IMR-90 (cell line): ENCODE measurements around the gene ADAMTS13. TPM values are rescaled to one million over a fixed set of nuclear protein-coding genes. Genes with fewer than 3 reads are reported as not detected.

Source experiments
- ATAC-seq: fragments of 200-7000 bp; cut with Tn5 transposase; 2 replicates; pipeline ENCODE4 v1.9.1; 2020; ENCODE audit warnings: low read depth, mild to moderate bottlenecking, moderate library complexity
- BruUV-seq: library from RNA; stranded (reverse); fragments of 400-500 nt; replicated peaks from 2 replicates; lab custom pipeline; 2021; lab: Mats Ljungman, UMichigan
- CTCF ChIA-PET: fragments of 300-600 bp; formaldehyde crosslinking; extraction: SDS; loops from one replicate; lab custom pipeline; 2021; ENCODE audit warnings: antibody characterized with exemption; lab: Yijun Ruan, JAX
- POLR2A ChIA-PET: fragments of 300-600 bp; sonication (Branson Sonifier 250); formaldehyde crosslinking; loops from one replicate; lab custom pipeline; 2022; ENCODE audit warnings: antibody characterized with exemption; ENCODE audit not compliant: unreplicated experiment; lab: Charles Lee
- DNase-seq: peaks from one replicate; pipeline ENCODE4 v3.0.0; 2013
- H2AFZ ChIP-seq: replicated peaks from 2 replicates; pipeline ENCODE3; 2013; ENCODE audit warnings: low read length, mild to moderate bottlenecking; ENCODE audit not compliant: poor library complexity
- H2AK5ac ChIP-seq: 2 replicates; pipeline ENCODE4 v1.6.1; 2013; ENCODE audit warnings: low read depth, low read length, inconsistent platforms
- H2AK9ac ChIP-seq: replicated peaks from 2 replicates; pipeline ENCODE3; 2013; ENCODE audit warnings: mild to moderate bottlenecking, low read depth, low read length, moderate library complexity; ENCODE audit not compliant: poor library complexity
- H2BK120ac ChIP-seq: 2 replicates; pipeline ENCODE4 v1.6.1; 2013; ENCODE audit warnings: low read depth, low read length, inconsistent platforms
- H2BK15ac ChIP-seq: 3 replicates; pipeline ENCODE4 v1.6.1; 2013; ENCODE audit warnings: low read depth, low read length, inconsistent platforms
- H2BK20ac ChIP-seq: 2 replicates; pipeline ENCODE4 v1.6.1; 2013; ENCODE audit warnings: low read depth, mild to moderate bottlenecking, inconsistent platforms, low read length, moderate library complexity
- H2BK5ac ChIP-seq: 2 replicates; pipeline ENCODE4 v1.6.1; 2013; ENCODE audit warnings: mild to moderate bottlenecking, low read depth, low read length, inconsistent platforms; ENCODE audit not compliant: poor library complexity, severe bottlenecking
- H3K14ac ChIP-seq: replicated peaks from 2 replicates; pipeline ENCODE4 v1.6.1; 2013; ENCODE audit warnings: low read depth, low read length, inconsistent platforms
- H3K18ac ChIP-seq: 2 replicates; pipeline ENCODE4 v1.6.1; 2013; ENCODE audit warnings: low read depth, low read length, control low read depth
- H3K23ac ChIP-seq: 2 replicates; pipeline ENCODE4 v1.6.1; 2013; ENCODE audit warnings: low read depth, low read length, inconsistent platforms
- H3K27ac ChIP-seq: 2 replicates; pipeline ENCODE4 v1.5.1; 2013; ENCODE audit warnings: mild to moderate bottlenecking, control low read depth, low read length; ENCODE audit not compliant: insufficient read depth
- H3K27me3 ChIP-seq: 2 replicates; pipeline ENCODE4 v1.6.1; 2013; ENCODE audit warnings: low read length; ENCODE audit not compliant: control insufficient read depth, insufficient read depth
- H3K36me3 ChIP-seq: 2 replicates; pipeline ENCODE4 v1.6.1; 2013; ENCODE audit warnings: low read length, mixed read lengths; ENCODE audit not compliant: control insufficient read depth, insufficient read depth
- H3K4ac ChIP-seq: 2 replicates; pipeline ENCODE4 v1.6.1; 2013; ENCODE audit warnings: low read depth, low read length, inconsistent platforms
- H3K4me1 ChIP-seq: 2 replicates; pipeline ENCODE4 v1.6.1; 2013; ENCODE audit warnings: low read length, mixed read lengths; ENCODE audit not compliant: control insufficient read depth, insufficient read depth
- H3K4me2 ChIP-seq: 2 replicates; pipeline ENCODE4 v1.6.1; 2013; ENCODE audit warnings: low read depth, mild to moderate bottlenecking, control low read depth, low read length, moderate library complexity
- H3K4me3 ChIP-seq: 2 replicates; pipeline ENCODE4 v1.5.1; 2013; ENCODE audit warnings: low read depth, mild to moderate bottlenecking, control low read depth, low read length, moderate library complexity; ENCODE audit not compliant: insufficient read depth
- H3K56ac ChIP-seq: 2 replicates; pipeline ENCODE4 v1.6.1; 2013; ENCODE audit warnings: low read length, inconsistent platforms; ENCODE audit not compliant: insufficient read depth; ENCODE audit errors: extremely low read depth
- H3K79me1 ChIP-seq, 2 experiments: 2 replicates each; pipeline ENCODE4 v1.6.1; 2013; ENCODE audit warnings: low read length in 2 of 2, inconsistent platforms in 1 of 2, low read depth in 1 of 2
- H3K9ac ChIP-seq: 2 replicates; pipeline ENCODE4 v1.6.1; 2013; ENCODE audit warnings: low read depth, low read length, control low read depth
- H3K9me1 ChIP-seq: 2 replicates; pipeline ENCODE4 v1.6.1; 2013; ENCODE audit warnings: low read length, inconsistent platforms; ENCODE audit not compliant: insufficient read depth
- H3K9me3 ChIP-seq: 2 replicates; pipeline ENCODE4 v1.6.1; 2013; ENCODE audit warnings: low read length; ENCODE audit not compliant: control insufficient read depth, insufficient read depth
- H4K20me1 ChIP-seq: 2 replicates; pipeline ENCODE4 v1.6.1; 2013; ENCODE audit warnings: low read length, inconsistent platforms; ENCODE audit not compliant: insufficient read depth
- H4K5ac ChIP-seq: 2 replicates; pipeline ENCODE4 v1.6.1; 2013; ENCODE audit warnings: mild to moderate bottlenecking, low read depth, low read length, control low read depth
- H4K8ac ChIP-seq, 2 experiments: 2 replicates each; pipeline ENCODE4 v1.6.1; 2013; ENCODE audit warnings: low read depth in 2 of 2, low read length in 2 of 2, control low read depth in 1 of 2, inconsistent platforms in 1 of 2
- H4K91ac ChIP-seq: 2 replicates; pipeline ENCODE4 v1.6.1; 2013; ENCODE audit warnings: low read depth, low read length, inconsistent platforms; ENCODE audit not compliant: insufficient read depth
- BHLHE40 ChIP-seq: fragments of 150-350 bp; IDR thresholded peaks from 2 replicates; pipeline ENCODE4 v1.6.1; 2016; ENCODE audit warnings: mild to moderate bottlenecking, low read depth, low read length
- CEBPB ChIP-seq: IDR thresholded peaks from 2 replicates; pipeline ENCODE4 v1.6.1; 2012; ENCODE audit warnings: low read depth, low read length, improper control_type of control experiment
- CHD1 ChIP-seq: IDR thresholded peaks from 2 replicates; pipeline ENCODE4 v1.6.1; 2012; ENCODE audit warnings: low read depth, low read length, improper control_type of control experiment
- CTCF ChIP-seq: conservative IDR thresholded peaks from 2 replicates; pipeline ENCODE4 v1.5.1; 2012; ENCODE audit warnings: mild to moderate bottlenecking, low read depth, low read length, improper control_type of control experiment
- ELK1 ChIP-seq: fragments of 150-350 bp; IDR thresholded peaks from 2 replicates; pipeline ENCODE4 v1.6.1; 2016; ENCODE audit warnings: low read depth, mild to moderate bottlenecking, low read length, moderate library complexity, borderline replicate concordance
- FOS ChIP-seq: fragments of 150-350 bp; IDR thresholded peaks from 2 replicates; pipeline ENCODE4 v1.6.1; 2016; ENCODE audit warnings: low read depth, low read length
- MAFK ChIP-seq: IDR thresholded peaks from 2 replicates; pipeline ENCODE4 v1.6.1; 2012; ENCODE audit warnings: low read depth, low read length, improper control_type of control experiment
- MAZ ChIP-seq: IDR thresholded peaks from 2 replicates; pipeline ENCODE4 v1.6.1; 2012; ENCODE audit warnings: low read depth, mild to moderate bottlenecking, low read length, improper control_type of control experiment, moderate library complexity, borderline replicate concordance
- MXI1 ChIP-seq: IDR thresholded peaks from 2 replicates; pipeline ENCODE4 v1.6.1; 2012; ENCODE audit warnings: low read depth, mild to moderate bottlenecking, low read length, moderate library complexity, borderline replicate concordance
- NFE2L2 ChIP-seq: fragments of 150-350 bp; IDR thresholded peaks from 2 replicates; pipeline ENCODE4 v1.6.1; 2016; ENCODE audit warnings: low read depth, mild to moderate bottlenecking, low read length
- POLR2A ChIP-seq: IDR thresholded peaks from 2 replicates; pipeline ENCODE4 v1.6.1; 2012; ENCODE audit warnings: mild to moderate bottlenecking, low read depth, low read length
- RAD21 ChIP-seq: IDR thresholded peaks from 2 replicates; pipeline ENCODE4 v1.6.1; 2012; ENCODE audit warnings: low read length, improper control_type of control experiment
- RCOR1 ChIP-seq: IDR thresholded peaks from 2 replicates; pipeline ENCODE4 v1.6.1; 2012; ENCODE audit warnings: mild to moderate bottlenecking, low read length, improper control_type of control experiment; ENCODE audit not compliant: insufficient replicate concordance
- RFX5 ChIP-seq: IDR thresholded peaks from 2 replicates; pipeline ENCODE4 v1.8.0; 2012; ENCODE audit warnings: low read depth, mild to moderate bottlenecking, low read length, moderate library complexity
- SMC3 ChIP-seq: fragments of 150-350 bp; IDR thresholded peaks from 2 replicates; pipeline ENCODE4 v1.6.1; 2016; ENCODE audit warnings: low read depth, mild to moderate bottlenecking, antibody characterized with exemption, low read length, moderate library complexity
- WGBS, 2 experiments: methylation state at CpG; one replicate each; pipeline versions ENCODE4 v1.1.5 to v1.1.7; 2013; ENCODE audit warnings: missing lambda C conversion rate in 2 of 2; ENCODE audit not compliant: insufficient read length in 1 of 2; ENCODE audit errors: extremely low coverage in 2 of 2; 5-methylcytosine and 5-hydroxymethylcytosine counted together
- dilution Hi-C: fragments of 300-500 bp; cut with HindIII; formaldehyde crosslinking; loops from one replicate; pipeline ENCODE4 v1.14.3; 2018; ENCODE audit warnings: low sequenced_read_pairs; ENCODE audit not compliant: unreplicated experiment
- in situ Hi-C: fragments of 300-500 bp; cut with MboI; formaldehyde crosslinking; loops from 3 replicates; pipeline ENCODE4 v1.14.3; 2019; ENCODE audit warnings: low sequenced_read_pairs, inconsistent platforms, mixed read lengths
- intact Hi-C: fragments of 100-400 bp; cut with micrococcal nuclease; formaldehyde crosslinking; loops from 2 replicates; pipeline ENCODE4 v1.10.0; 2022
- polyA plus RNA-seq, 3 experiments: library from polyadenylated mRNA; depleted of rRNA; stranded (reverse); fragments of >200 nt; gene quantifications; 2 replicates each; pipeline ENCODE4 v1.2.3, GENCODE V29; 2012; ENCODE audit warnings: low replicate concordance in 1 of 3
- total RNA-seq: library from RNA; depleted of rRNA; stranded (reverse); fragments of >200 nt; gene quantifications from 2 replicates; pipeline ENCODE4 v1.2.3, GENCODE V29; 2012
- TF ChIP-seq, protein P1 (sequence below): fragments of 150-350 bp; IDR thresholded peaks from 2 replicates; pipeline ENCODE4 v1.6.1; 2017; ENCODE audit warnings: mild to moderate bottlenecking, antibody characterized with exemption, low read length, low read depth

ADAMTS13 gene
- total and polyA plus RNA-seq, 2 of the 4 experiments (the other 2 are of a cell fraction): 0.18 to 2.8 TPM

DNA sequence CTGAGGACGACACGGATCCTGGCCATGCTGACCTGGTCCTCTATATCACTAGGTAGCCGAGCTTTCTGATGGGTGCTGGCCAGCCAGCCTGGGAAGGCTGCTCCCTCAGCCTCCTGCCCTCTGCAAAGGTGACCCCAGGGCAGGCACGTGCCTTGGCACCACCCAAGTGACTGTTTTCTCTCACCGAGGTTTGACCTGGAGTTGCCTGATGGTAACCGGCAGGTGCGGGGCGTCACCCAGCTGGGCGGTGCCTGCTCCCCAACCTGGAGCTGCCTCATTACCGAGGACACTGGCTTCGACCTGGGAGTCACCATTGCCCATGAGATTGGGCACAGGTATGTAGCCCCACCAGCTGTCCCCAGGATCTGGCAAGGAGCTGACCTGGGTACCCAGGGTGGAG lies 3.8 kb downstream of the ADAMTS13 start:
- Histone ChIP-seq H3K9me1 (peaks cover 14% of the 10 kb centered on the region), H2AK9ac (no peak overlapping the region), H4K91ac (no peak overlapping the region), H4K5ac (no peak overlapping the region), H4K8ac (no peak overlapping the region), H3K4me1 (peaks cover 8% of the 10 kb centered on the region; the same call in 1 of the 2 replicates), H3K27ac (no peak overlapping the region), H3K9ac (no peak overlapping the region), H2BK120ac (no peak overlapping the region), H2BK20ac (no peak overlapping the region), H3K14ac (no peak overlapping the region), H4K20me1 (peaks cover 8% of the 10 kb centered on the region; the same call in 1 of the 2 replicates), H3K27me3 (peaks cover 15% of the 10 kb centered on the region), H3K56ac (no peak overlapping the region), H3K23ac (no peak overlapping the region), H2BK5ac (no peak overlapping the region), H2AFZ (no peak overlapping the region), H3K18ac (no peak overlapping the region), H3K4me2 (no peak overlapping the region), H3K4me3 (no peak overlapping the region), H2BK15ac (no peak overlapping the region), H3K9me3 (no peaks in the 10 kb centered on the region), H2AK5ac (peak overlapping the region; percentile 28; the same call in 1 of the 2 replicates), H3K4ac (no peak overlapping the region), H3K79me1 (no peaks in the 10 kb centered on the region), H3K36me3 (peaks cover 4% of the 10 kb centered on the region; the same call in 1 of the 2 replicates)
- TF ChIP-seq NFE2L2 (no peak), MXI1 (no peak), POLR2A (no peak), RCOR1 (no peak), FOS (no peak), RFX5 (no peak), CEBPB (no peak), SMC3 (no peak), BHLHE40 (no peak), ELK1 (no peak), CTCF (no peak), RAD21 (no peak), CHD1 (no peak), MAZ (no peak), MAFK (no peak)
- TF ChIP-seq, protein P1, sequence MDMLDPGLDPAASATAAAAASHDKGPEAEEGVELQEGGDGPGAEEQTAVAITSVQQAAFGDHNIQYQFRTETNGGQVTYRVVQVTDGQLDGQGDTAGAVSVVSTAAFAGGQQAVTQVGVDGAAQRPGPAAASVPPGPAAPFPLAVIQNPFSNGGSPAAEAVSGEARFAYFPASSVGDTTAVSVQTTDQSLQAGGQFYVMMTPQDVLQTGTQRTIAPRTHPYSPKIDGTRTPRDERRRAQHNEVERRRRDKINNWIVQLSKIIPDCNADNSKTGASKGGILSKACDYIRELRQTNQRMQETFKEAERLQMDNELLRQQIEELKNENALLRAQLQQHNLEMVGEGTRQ: no peak
- ATAC-seq: no peak
- ChIA-PET CTCF (no interaction called here), POLR2A (no interaction called here)
- WGBS, 2 experiments: 97% methylated on average over 6 of the region's 11 CpGs; no CpG with 5 or more reads in 1 of the 2 experiments
- BruUV-seq: no TSS peak
- in situ Hi-C loops: no loop called here
- DNase-seq: no peak
- intact Hi-C loops: no loop called here
- dilution Hi-C loops: no loop called here
